HG03103 (cell line): ENCODE results near the gene AIMP2.
"Not testable (repeated sequence)": the region's sequence is repeated elsewhere in the genome, so short reads cannot be mapped to it uniquely, and the experiment has no call there.

Experiments
- ATAC-seq: cut with Tn5 transposase; IDR thresholded peaks from one replicate; pipeline ENCODE4 v1.9.1; 2021; ENCODE audit warnings: low read depth; ENCODE audit not compliant: unreplicated experiment

Gene AIMP2

DNA sequence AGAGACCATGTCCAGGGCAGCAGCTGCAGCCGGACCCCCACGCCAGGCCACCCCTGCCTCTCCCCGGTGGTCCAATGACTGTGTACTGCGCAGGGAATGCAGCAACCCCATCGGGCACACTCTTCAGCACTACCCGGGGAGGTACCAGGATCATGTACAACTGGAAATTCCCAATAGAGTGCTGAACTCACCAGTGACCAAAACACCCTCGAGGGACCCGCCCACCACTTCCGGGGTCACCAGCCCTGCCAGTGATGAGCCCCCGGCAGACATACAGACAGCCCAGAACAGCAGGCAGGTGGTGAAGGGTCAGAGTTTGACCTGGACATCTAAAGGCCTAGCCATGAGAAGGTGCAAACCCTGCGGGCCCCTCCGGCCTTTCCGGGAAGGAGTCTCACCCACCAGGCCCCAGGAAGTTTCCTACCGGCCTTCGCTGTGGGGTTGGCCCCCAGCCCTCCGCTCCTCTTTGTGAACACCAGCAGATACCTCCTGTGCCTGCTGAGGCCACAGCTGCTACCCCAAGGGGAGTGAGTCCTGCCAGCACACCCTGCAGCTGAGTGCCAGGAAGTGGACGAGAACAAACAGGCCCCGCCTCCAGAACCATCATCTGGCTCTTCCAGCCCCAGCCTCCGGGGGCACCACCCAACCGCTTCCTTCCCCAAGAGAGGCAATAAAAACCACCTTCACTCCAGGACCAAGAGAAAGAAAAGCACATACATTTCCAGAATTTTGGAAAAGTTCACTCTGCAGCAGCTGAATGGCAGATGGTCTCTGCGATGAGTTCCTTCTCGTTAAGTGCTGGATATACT, 17.1 kb downstream of the AIMP2 start:
- ATAC-seq, result peak; percentile 84

- no peak for ATAC-seq
Measured at GRCh38 chr7:6026820-6027311, 17.8 kb downstream of the AIMP2 start.

DNA sequence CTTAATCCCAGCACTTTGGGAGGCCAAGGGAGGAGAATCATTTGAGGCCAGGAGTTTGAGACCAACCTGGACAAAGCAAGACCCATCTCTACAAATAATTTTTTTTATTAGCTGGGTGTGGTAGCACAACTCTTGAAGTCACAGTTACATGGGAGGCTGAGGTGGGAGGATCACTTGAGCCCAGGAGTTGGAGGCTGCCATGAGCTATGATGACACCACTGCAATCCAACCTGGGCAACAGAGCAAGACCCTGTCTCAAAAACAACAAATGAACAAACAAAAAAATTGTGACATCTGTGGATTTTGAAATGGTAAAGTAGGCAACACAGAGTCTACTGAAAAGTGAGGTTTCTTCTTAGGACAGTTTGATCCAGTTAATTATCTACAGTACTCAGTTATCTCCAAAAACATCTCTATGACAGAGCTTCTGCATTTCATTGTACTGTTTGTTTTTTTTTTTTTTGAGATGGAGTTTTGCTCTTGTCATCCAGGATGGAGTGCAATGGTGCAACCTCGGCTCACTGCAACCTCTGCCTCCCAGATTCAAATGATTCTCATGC, 18.8 kb downstream of the AIMP2 start:
- ATAC-seq, result no peak

DNA sequence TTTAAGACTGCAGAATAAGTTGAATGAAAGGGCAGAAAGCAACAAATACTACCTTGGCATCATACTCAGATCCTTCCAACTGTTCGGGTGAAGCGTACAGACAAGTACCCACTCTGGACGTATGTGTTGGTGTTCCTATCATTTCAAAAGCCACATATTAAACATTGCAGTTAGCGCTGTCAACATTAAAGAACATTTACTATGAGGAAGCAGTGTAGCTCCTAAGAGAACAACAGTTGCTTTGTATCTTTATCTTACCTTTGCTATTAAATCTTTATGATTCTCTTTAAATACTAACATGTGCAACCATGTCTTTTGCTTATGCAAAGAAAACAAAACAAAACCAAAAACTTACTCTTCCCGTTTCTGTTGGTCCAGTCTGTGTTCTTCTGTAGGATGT, 19.5 kb downstream of the AIMP2 start:
- ATAC-seq, result no peak

DNA sequence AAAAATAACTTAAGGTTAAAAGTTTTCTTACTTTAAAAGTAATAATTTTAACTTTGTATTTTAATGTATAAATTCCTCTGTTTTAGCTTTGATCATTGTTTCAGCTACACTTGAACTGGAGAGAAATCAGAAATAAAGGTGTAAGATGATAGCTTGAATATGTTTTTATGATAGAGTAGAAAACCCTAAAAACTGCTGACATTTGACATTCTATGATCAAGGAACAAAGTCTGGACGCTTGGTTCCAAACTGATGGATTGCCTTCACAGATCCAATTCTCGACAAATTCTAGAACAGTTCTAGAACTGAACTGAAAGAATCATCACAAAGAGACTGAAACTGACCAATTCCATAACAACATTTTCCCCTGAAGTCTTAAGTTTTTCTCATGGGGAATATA, 21.9 kb downstream of the AIMP2 start, which contains the start of gene ANKRD61:
Gene ANKRD61, plus strand, starts transcription at position 389 of the 400 bp plus-strand sequence. Its CDS starts 0 bp downstream, at position 389.
- ATAC-seq, result no peak

DNA sequence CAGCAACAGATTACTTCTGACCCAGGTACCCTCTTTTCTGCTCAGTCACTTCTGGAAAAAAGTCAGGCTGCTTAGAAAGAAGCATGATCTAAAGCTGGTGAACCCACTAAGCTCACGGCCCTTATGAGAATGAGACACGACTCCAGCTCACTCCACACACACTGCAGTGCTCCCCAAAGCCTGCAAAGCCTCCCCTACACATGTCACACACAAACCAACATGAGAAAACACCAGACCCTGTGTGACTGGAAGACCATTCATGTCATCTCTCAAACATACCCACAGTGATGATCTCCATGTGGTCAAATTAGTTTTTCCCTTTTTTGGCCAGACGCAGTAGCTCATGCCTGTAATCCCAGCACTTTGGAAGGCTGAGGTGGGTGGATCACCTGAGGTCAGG, 22.5 kb downstream of the AIMP2 start:
- no peak for ATAC-seq

DNA sequence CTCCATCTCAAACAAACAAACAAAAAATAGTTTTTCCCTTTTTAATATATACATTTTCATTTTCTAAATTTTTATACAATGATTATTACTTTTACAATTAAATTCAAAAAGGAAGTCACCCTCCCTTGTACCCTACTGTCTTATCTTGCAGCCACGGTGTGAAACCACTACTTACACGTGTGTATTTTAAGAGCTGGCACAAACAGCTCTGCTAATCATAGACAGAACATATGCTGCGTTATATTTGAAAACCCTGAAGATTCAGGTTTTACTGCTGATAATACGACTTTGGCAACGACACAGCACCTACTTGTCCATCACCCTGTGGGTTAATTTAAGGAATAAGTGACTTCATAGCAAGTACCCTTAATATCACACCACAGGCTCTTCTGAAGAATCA, 23.1 kb downstream of the AIMP2 start:
- ATAC-seq, result no peak

GRCh38 chr7:6032641-6033040, 23.6 kb downstream of the AIMP2 start:
- no peak for ATAC-seq

DNA sequence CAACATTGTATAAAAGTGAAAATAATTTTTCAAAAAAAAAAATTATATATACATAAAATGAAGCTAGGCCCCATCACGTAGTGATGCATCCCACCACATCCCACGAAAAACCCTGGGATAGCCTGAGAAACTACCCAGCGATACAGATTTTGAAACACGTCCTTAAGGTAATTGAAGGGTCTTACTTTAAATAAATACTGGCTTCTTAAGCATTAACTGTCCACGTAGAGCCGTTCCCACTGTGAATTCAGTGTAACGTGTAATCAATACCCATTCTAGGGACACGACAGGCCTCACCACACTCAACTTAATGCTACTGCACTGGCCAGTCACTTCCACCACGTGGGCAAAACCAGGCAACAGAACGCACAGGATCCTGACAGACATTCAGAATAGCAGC, 26.1 kb downstream of the AIMP2 start:
- ATAC-seq, result no peak

GRCh38 chr7:6035686-6036085, 26.6 kb downstream of the AIMP2 start:
- no peak for ATAC-seq

DNA sequence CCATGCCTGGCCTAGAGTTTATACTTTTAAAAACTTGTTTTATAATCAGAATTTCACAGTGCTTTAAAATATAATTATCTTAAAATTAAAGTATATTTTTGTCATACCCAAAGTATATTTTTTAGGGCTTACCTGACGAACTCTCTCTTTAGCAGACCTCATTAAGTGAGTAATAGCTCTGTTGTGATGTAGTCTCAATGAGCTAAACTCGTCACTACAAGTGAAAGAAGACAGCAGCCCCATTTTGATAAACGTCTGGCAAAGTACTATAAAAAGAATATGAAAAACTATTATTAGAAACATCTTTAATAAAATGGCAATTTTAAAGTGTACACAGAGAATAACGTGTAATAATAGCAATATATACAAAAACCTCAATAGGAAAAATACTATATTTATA, 40.7 kb downstream of the AIMP2 start:
- no peak for ATAC-seq

- ATAC-seq, result not testable (repeated sequence)
Measured at GRCh38 chr7:6051185-6051584, 42.1 kb downstream of the AIMP2 start.

GRCh38 chr7:6056616-6057015, 47.5 kb downstream of the AIMP2 start:
- ATAC-seq, result no peak

DNA sequence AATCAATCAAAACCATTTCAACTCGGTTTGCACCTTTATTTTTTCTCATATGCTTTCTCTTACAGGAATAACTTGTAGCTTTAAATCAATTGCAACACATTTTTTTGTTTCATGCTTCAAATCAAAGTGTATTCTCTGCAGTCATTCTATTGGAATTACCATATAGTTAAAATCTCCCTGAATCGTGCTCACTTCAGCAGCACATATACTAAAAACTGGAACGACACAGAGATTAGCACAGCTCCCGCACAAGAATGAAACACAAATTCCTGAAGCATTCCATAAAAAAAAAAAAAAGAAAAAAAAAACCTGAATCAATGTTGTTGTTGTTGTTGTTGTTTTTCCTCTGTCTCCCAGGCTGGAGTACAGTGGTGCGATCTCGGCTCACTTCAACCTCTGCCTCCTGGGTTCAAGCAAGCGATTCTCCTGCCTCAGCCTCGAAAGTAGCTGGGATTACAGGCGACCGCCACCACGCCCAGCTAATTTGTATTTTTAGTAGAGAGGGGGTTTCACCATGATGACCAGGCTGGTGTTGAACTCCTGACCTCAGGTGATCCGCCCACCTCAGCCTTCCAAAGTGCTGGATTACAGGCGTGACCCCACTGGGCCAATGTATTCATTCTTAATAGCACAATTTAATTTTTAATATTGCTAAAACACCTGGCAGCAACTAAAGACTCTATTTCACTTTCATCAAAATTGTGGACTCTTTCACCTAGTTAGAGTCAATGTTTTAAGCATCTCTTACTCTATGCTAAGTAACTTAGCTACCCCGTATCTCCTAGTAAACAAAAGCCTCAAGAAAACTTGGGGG, 48.5 kb downstream of the AIMP2 start:
- no peak for ATAC-seq

- not testable (repeated sequence) for ATAC-seq
Measured at GRCh38 chr7:6059941-6060340, 50.9 kb downstream of the AIMP2 start.

DNA sequence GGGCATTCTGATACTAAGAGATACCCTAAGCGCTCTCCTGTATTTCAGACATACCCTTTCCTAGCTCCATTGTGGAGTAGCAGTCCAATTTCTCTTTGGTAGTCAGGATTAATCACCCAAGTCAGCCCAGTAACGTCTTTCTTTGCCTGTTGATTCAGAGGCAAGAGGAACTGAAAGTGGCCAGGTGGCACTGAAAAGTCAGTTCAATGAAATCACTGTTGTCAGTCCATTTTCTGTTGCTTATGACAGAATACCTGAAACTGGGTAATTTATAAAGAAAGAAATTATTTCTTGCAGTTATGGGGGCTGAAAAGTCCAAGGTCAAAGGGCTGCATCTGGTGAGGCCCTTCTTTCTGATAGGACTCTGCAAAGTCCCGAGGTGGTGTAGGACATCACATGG, 62.3 kb downstream of the AIMP2 start:
- no peak for ATAC-seq
